Neural cell (in vitro differentiated cells): ENCODE results near the gene SLC25A21. TPM values are rescaled to one million over a fixed set of nuclear protein-coding genes. Genes with fewer than 3 reads are reported as not detected.

Experiments used
- H2AFZ ChIP-seq: fragments of 200-600, 300-800 bp; sonication (generic), shearing (Covaris generic); 2 replicates; pipeline ENCODE4 v1.6.0; 2014; ENCODE audit warnings: low read depth, mild to moderate bottlenecking, antibody characterized with exemption, low read length, moderate library complexity
- H3F3A ChIP-seq: fragments of 200-600 bp; shearing (Covaris generic); 2 replicates; pipeline ENCODE4 v1.6.1; 2016; ENCODE audit warnings: mild to moderate bottlenecking, moderate library complexity, mixed read lengths, antibody characterized with exemption, low read length; ENCODE audit not compliant: insufficient read depth, poor library complexity, severe bottlenecking
- H3K27ac ChIP-seq: fragments of 200-600, 300-800 bp; sonication (generic), shearing (Covaris generic); 2 replicates; pipeline ENCODE4 v1.5.1; 2014; ENCODE audit warnings: mild to moderate bottlenecking, low read length, moderate library complexity
- H3K27me3 ChIP-seq: fragments of 300-800, 200-600 bp; sonication (generic), shearing (Covaris generic); 2 replicates; pipeline ENCODE4 v1.6.0; 2014; ENCODE audit warnings: mild to moderate bottlenecking, low read depth, low read length, moderate library complexity; ENCODE audit not compliant: insufficient read depth
- H3K36me3 ChIP-seq: fragments of 300-800, 200-600 bp; sonication (generic), shearing (Covaris generic); 2 replicates; pipeline ENCODE4 v1.5.1; 2014; ENCODE audit warnings: mild to moderate bottlenecking, antibody characterized with exemption, low read length, moderate library complexity; ENCODE audit not compliant: insufficient read depth
- H3K4me2 ChIP-seq: fragments of 300-800, 200-600 bp; sonication (generic), shearing (Covaris generic); 2 replicates; pipeline ENCODE4 v1.6.0; 2014; ENCODE audit warnings: mild to moderate bottlenecking, low read length
- H3K4me3 ChIP-seq: fragments of 300-800, 200-600 bp; sonication (generic), shearing (Covaris generic); 2 replicates; pipeline ENCODE4 v1.5.1; 2014; ENCODE audit warnings: mild to moderate bottlenecking, low read length, moderate library complexity
- H3K79me2 ChIP-seq: fragments of 200-600 bp; shearing (Covaris generic); replicated peaks from 2 replicates; pipeline ENCODE4 v1.6.0; 2014; ENCODE audit warnings: mild to moderate bottlenecking, low read length, moderate library complexity; ENCODE audit not compliant: insufficient read depth
- H3K9ac ChIP-seq: fragments of 300-800, 200-600 bp; sonication (generic), shearing (Covaris generic); 2 replicates; pipeline ENCODE4 v1.6.1; 2016; ENCODE audit warnings: mild to moderate bottlenecking, low read length, mixed read lengths
- H3K9me2 ChIP-seq: fragments of 200-600 bp; shearing (Covaris generic); 2 replicates; pipeline ENCODE4 v1.6.1; 2016; ENCODE audit warnings: mild to moderate bottlenecking, low read length, mixed read lengths; ENCODE audit not compliant: insufficient read depth
- H3K9me3 ChIP-seq: fragments of 200-600, 300-800 bp; sonication (generic), shearing (Covaris generic); 2 replicates; pipeline ENCODE4 v1.6.1; 2016; ENCODE audit warnings: mild to moderate bottlenecking, mixed run types, low read length, moderate library complexity, mixed read lengths
- H4K20me1 ChIP-seq: fragments of 200-600 bp; shearing (Covaris generic); 2 replicates; pipeline ENCODE4 v1.6.1; 2016; ENCODE audit warnings: mild to moderate bottlenecking, mixed run types; ENCODE audit not compliant: insufficient read depth
- EZH2 ChIP-seq: fragments of 200-600, 300-800 bp; shearing (Covaris generic), sonication (generic); IDR thresholded peaks from 2 replicates; pipeline ENCODE4 v1.6.1; 2014; ENCODE audit warnings: antibody characterized with exemption, low read length, borderline replicate concordance, mild to moderate bottlenecking; ENCODE audit not compliant: insufficient read depth, poor library complexity, severe bottlenecking
- MXI1 ChIP-seq: fragments of 450-650 bp; conservative IDR thresholded peaks from 2 replicates; pipeline ENCODE4 v1.6.1; 2014; ENCODE audit warnings: antibody characterized with exemption, mild to moderate bottlenecking; ENCODE audit not compliant: poor library complexity, severe bottlenecking
- POLR2AphosphoS5 ChIP-seq: IDR thresholded peaks from 2 replicates; pipeline ENCODE4 v1.6.1; 2012
- RAD21 ChIP-seq: fragments of 450-650 bp; conservative IDR thresholded peaks from 2 replicates; pipeline ENCODE4 v1.6.1; 2014; ENCODE audit warnings: antibody characterized with exemption, mild to moderate bottlenecking, moderate library complexity
- SMC3 ChIP-seq: fragments of 450-650 bp; conservative IDR thresholded peaks from 2 replicates; pipeline ENCODE4 v1.6.1; 2014; ENCODE audit warnings: antibody characterized with exemption, mild to moderate bottlenecking, moderate library complexity; ENCODE audit not compliant: poor library complexity
- TAF1 ChIP-seq: IDR thresholded peaks from 2 replicates; pipeline ENCODE4 v1.6.1; 2012; ENCODE audit warnings: low read depth
- polyA plus RNA-seq: library from polyadenylated mRNA; depleted of rRNA; stranded (reverse); fragments of >200 nt; gene quantifications from 2 replicates; pipeline ENCODE4 v1.2.3, GENCODE V29; 2014
- TF ChIP-seq, protein P1 (sequence below): IDR thresholded peaks from 2 replicates; pipeline ENCODE4 v1.6.1; 2012; ENCODE audit warnings: borderline replicate concordance

Gene SLC25A21
- polyA plus RNA-seq, 1 donor from 2014 or later, result 0.35 TPM

DNA sequence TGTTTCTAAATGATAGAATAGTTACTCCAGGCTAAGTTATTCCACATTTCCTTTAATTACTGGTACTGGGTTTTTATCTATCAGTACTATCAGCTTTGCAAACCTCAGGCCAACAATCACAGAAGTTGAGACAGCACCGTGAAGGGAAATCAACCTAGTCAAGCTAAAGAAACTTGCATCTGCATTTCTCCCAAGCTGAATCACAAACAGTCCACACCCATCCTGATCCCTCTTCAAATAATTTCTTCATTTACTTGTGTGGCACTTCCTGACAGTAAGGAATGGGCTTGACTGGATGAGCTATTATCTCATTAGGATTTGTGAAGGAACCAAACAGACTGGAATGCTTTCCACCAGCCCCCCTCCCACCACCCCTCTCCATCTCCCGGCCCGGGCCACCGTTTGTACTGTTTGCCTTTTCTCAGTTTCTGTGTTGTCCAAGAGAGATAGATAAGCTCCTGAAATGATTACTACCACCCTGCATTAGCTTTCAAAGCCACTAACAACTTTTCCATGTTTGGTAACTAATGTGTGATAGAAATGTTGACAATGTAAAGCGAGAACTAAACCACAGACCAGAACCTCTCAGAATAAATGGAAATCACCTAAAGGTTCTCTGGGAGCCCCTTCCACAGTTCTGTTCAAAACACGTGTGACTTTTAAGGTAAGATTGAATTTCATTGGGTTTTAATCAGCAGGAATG, 236.3 kb downstream of the SLC25A21 start:
- Histone ChIP-seq H3K9me2 (no peaks in the 10 kb centered on the region), H4K20me1 (no peaks in the 10 kb centered on the region), H3F3A (no peaks in the 10 kb centered on the region), H3K27ac (no peak overlapping the region), H3K9ac (no peak overlapping the region), H2AFZ (no peak overlapping the region), H3K36me3 (no peaks in the 10 kb centered on the region), H3K9me3 (no peaks in the 10 kb centered on the region), H3K79me2 (no peaks in the 10 kb centered on the region), H3K4me2 (no peak overlapping the region), H3K27me3 (peaks cover 10% of the 10 kb centered on the region), H3K4me3 (no peak overlapping the region)
- TF ChIP-seq EZH2, result no peak

GRCh38 chr14:36934304-36934703, 238.1 kb downstream of the SLC25A21 start:
- no peaks in the 10 kb centered on the region for H3K9me3 ChIP-seq
- H3K9ac ChIP-seq, result no peak overlapping the region
- no peaks in the 10 kb centered on the region for H3K27me3 ChIP-seq
- no peak for TF ChIP-seq TAF1
- TF ChIP-seq, protein P1, sequence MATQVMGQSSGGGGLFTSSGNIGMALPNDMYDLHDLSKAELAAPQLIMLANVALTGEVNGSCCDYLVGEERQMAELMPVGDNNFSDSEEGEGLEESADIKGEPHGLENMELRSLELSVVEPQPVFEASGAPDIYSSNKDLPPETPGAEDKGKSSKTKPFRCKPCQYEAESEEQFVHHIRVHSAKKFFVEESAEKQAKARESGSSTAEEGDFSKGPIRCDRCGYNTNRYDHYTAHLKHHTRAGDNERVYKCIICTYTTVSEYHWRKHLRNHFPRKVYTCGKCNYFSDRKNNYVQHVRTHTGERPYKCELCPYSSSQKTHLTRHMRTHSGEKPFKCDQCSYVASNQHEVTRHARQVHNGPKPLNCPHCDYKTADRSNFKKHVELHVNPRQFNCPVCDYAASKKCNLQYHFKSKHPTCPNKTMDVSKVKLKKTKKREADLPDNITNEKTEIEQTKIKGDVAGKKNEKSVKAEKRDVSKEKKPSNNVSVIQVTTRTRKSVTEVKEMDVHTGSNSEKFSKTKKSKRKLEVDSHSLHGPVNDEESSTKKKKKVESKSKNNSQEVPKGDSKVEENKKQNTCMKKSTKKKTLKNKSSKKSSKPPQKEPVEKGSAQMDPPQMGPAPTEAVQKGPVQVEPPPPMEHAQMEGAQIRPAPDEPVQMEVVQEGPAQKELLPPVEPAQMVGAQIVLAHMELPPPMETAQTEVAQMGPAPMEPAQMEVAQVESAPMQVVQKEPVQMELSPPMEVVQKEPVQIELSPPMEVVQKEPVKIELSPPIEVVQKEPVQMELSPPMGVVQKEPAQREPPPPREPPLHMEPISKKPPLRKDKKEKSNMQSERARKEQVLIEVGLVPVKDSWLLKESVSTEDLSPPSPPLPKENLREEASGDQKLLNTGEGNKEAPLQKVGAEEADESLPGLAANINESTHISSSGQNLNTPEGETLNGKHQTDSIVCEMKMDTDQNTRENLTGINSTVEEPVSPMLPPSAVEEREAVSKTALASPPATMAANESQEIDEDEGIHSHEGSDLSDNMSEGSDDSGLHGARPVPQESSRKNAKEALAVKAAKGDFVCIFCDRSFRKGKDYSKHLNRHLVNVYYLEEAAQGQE, result no peak
- no peaks in the 10 kb centered on the region for H3K79me2 ChIP-seq
- no peak overlapping the region for H3K27ac ChIP-seq
- no peaks in the 10 kb centered on the region for H3F3A ChIP-seq
- H3K4me3 ChIP-seq, result no peak overlapping the region
- H3K36me3 ChIP-seq, result no peaks in the 10 kb centered on the region
- no peaks in the 10 kb centered on the region for H4K20me1 ChIP-seq
- H3K4me2 ChIP-seq, result no peak overlapping the region
- H2AFZ ChIP-seq, result no peak overlapping the region
- no peaks in the 10 kb centered on the region for H3K9me2 ChIP-seq

GRCh38 chr14:36931791-36932190, 240.6 kb downstream of the SLC25A21 start:
- TF ChIP-seq MXI1 (no peak), SMC3 (no peak), POLR2AphosphoS5 (no peak), RAD21 (no peak), TAF1 (no peak)

More at GRCh38 chr14:36931791-36932190, 240.6 kb downstream of the SLC25A21 start:
- H3K36me3 ChIP-seq, result no peaks in the 10 kb centered on the region
- no peaks in the 10 kb centered on the region for H3K27me3 ChIP-seq
- H3K9me3 ChIP-seq, result no peaks in the 10 kb centered on the region
- no peaks in the 10 kb centered on the region for H3K9me2 ChIP-seq
- no peak overlapping the region for H3K4me3 ChIP-seq
- H3K27ac ChIP-seq, result no peak overlapping the region
- H3K9ac ChIP-seq, result no peak overlapping the region
- no peaks in the 10 kb centered on the region for H3K79me2 ChIP-seq
- H3K4me2 ChIP-seq, result no peak overlapping the region
- no peak overlapping the region for H2AFZ ChIP-seq
- H3F3A ChIP-seq, result no peaks in the 10 kb centered on the region
- no peaks in the 10 kb centered on the region for H4K20me1 ChIP-seq
